Adipocyte (in vitro differentiated cells): ENCODE results near the gene WDR38.

Experiments
- DNase-seq: peaks from one replicate; pipeline ENCODE4 v3.0.0-alpha.2; 2015; ENCODE audit warnings: low read depth
- H3K27me3 ChIP-seq: replicated peaks from 2 replicates; pipeline ENCODE4 v1.7.0; 2013; ENCODE audit warnings: mild to moderate bottlenecking, low read length, moderate library complexity; ENCODE audit not compliant: control insufficient read depth, insufficient read depth
- H3K36me3 ChIP-seq: 2 replicates; pipeline ENCODE4 v1.7.0; 2013; ENCODE audit warnings: low read length, mild to moderate bottlenecking, moderate library complexity; ENCODE audit not compliant: control insufficient read depth, insufficient read depth, severe bottlenecking
- H3K4me1 ChIP-seq: 2 replicates; pipeline ENCODE4 v1.7.0; 2013; ENCODE audit warnings: mild to moderate bottlenecking, low read length, moderate library complexity; ENCODE audit not compliant: control insufficient read depth, insufficient read depth
- H3K4me3 ChIP-seq: 2 replicates; pipeline ENCODE4 v1.7.0; 2013; ENCODE audit warnings: mild to moderate bottlenecking, low read length, moderate library complexity
- H3K9ac ChIP-seq: 2 replicates; pipeline ENCODE4 v1.7.0; 2013; ENCODE audit warnings: mild to moderate bottlenecking, low read length, moderate library complexity
- H3K9me3 ChIP-seq: 2 replicates; pipeline ENCODE4 v1.7.0; 2013; ENCODE audit warnings: mild to moderate bottlenecking, low read length, moderate library complexity; ENCODE audit not compliant: control insufficient read depth

Gene WDR38

GRCh38 chr9:124860582-124861341 is 7.5 kb downstream of the WDR38 start:
- H3K4me3 ChIP-seq = peak overlapping the region; percentile 94
- H3K9me3 ChIP-seq = no peaks in the 10 kb centered on the region
- DNase-seq = no peak
- H3K4me1 ChIP-seq = peaks cover 30% of the 10 kb centered on the region
- no peaks in the 10 kb centered on the region for H3K27me3 ChIP-seq
- peak overlapping the region; percentile 99 for H3K9ac ChIP-seq
- peaks cover 46% of the 10 kb centered on the region for H3K36me3 ChIP-seq

- Histone ChIP-seq H3K9me3 (no peaks in the 10 kb centered on the region), H3K4me1 (peaks cover 30% of the 10 kb centered on the region), H3K9ac (peak within 1 kb of the TSS; percentile 99), H3K4me3 (peak within 1 kb of the TSS; percentile 94), H3K27me3 (no peaks in the 10 kb centered on the region), H3K36me3 (peaks cover 44% of the 10 kb centered on the region)
- peak; percentile 98 for DNase-seq
Measured at GRCh38 chr9:124861342-124862229, 8.3 kb downstream of the WDR38 start, which contains the start of the genes ARPC5L and RPL35. TSS of gene ARPC5L (plus strand) at chr9:124862130. CDS start at chr9:124869291, 7,161 bp downstream. TSS of gene RPL35 (minus strand) at chr9:124861957. CDS start at chr9:124861912, 45 bp downstream.

- H3K36me3 ChIP-seq = peaks cover 26% of the 10 kb centered on the region
- H3K9me3 ChIP-seq = no peaks in the 10 kb centered on the region
- no peaks in the 10 kb centered on the region for H3K27me3 ChIP-seq
- H3K9ac ChIP-seq = peak overlapping the region; percentile 34
- DNase-seq = no peak
- H3K4me1 ChIP-seq = peaks cover 40% of the 10 kb centered on the region
- H3K4me3 ChIP-seq = no peak overlapping the region
Measured at GRCh38 chr9:124863371-124863871, 10.2 kb downstream of the WDR38 start.

GRCh38 chr9:124868511-124869465 is 15.5 kb downstream of the WDR38 start:
- peaks cover 43% of the 10 kb centered on the region for H3K4me1 ChIP-seq
- DNase-seq = peak; percentile 94
- no peaks in the 10 kb centered on the region for H3K9me3 ChIP-seq
- peak overlapping the region; percentile 95 for H3K9ac ChIP-seq
- peak overlapping the region; percentile 93 for H3K4me3 ChIP-seq
- H3K36me3 ChIP-seq = peaks cover 7% of the 10 kb centered on the region
- H3K27me3 ChIP-seq = no peaks in the 10 kb centered on the region

- DNase-seq = peak; percentile 76
- Histone ChIP-seq H3K27me3 (no peaks in the 10 kb centered on the region), H3K36me3 (peaks cover 12% of the 10 kb centered on the region), H3K9ac (peak overlapping the region; percentile 95), H3K4me3 (peak overlapping the region; percentile 93), H3K4me1 (peaks cover 43% of the 10 kb centered on the region), H3K9me3 (no peaks in the 10 kb centered on the region)
Measured at GRCh38 chr9:124869466-124869985, 16.3 kb downstream of the WDR38 start.

- H3K4me3 ChIP-seq = peak overlapping the region; percentile 93
- peaks cover 18% of the 10 kb centered on the region for H3K36me3 ChIP-seq
- peak; percentile 47 for DNase-seq
- peak overlapping the region; percentile 95 for H3K9ac ChIP-seq
- peaks cover 43% of the 10 kb centered on the region for H3K4me1 ChIP-seq
- no peaks in the 10 kb centered on the region for H3K27me3 ChIP-seq
- H3K9me3 ChIP-seq = no peaks in the 10 kb centered on the region
Measured at GRCh38 chr9:124869986-124870560, 16.8 kb downstream of the WDR38 start.

- H3K4me1 ChIP-seq = peaks cover 43% of the 10 kb centered on the region
- no peaks in the 10 kb centered on the region for H3K9me3 ChIP-seq
- peak overlapping the region; percentile 93 for H3K4me3 ChIP-seq
- H3K36me3 ChIP-seq = peaks cover 24% of the 10 kb centered on the region
- H3K27me3 ChIP-seq = no peaks in the 10 kb centered on the region
- DNase-seq = no peak
- peak overlapping the region; percentile 95 for H3K9ac ChIP-seq
Measured at GRCh38 chr9:124870723-124871122, 17.5 kb downstream of the WDR38 start.

- Histone ChIP-seq H3K27me3 (no peaks in the 10 kb centered on the region), H3K4me1 (peaks cover 43% of the 10 kb centered on the region), H3K9ac (peak overlapping the region; percentile 25), H3K36me3 (peaks cover 29% of the 10 kb centered on the region), H3K4me3 (peak overlapping the region; percentile 93), H3K9me3 (no peaks in the 10 kb centered on the region)
- no peak for DNase-seq
Measured at GRCh38 chr9:124871156-124871561, 17.9 kb downstream of the WDR38 start.

GRCh38 chr9:124873664-124874063 is 20.4 kb downstream of the WDR38 start:
- no peaks in the 10 kb centered on the region for H3K9me3 ChIP-seq
- H3K4me1 ChIP-seq = peaks cover 36% of the 10 kb centered on the region
- H3K9ac ChIP-seq = no peak overlapping the region
- no peaks in the 10 kb centered on the region for H3K27me3 ChIP-seq
- H3K36me3 ChIP-seq = peaks cover 53% of the 10 kb centered on the region
- H3K4me3 ChIP-seq = no peak overlapping the region
- DNase-seq = no peak

- H3K9ac ChIP-seq = no peak overlapping the region
- no peaks in the 10 kb centered on the region for H3K27me3 ChIP-seq
- DNase-seq = no peak
- no peak overlapping the region for H3K4me3 ChIP-seq
- peaks cover 71% of the 10 kb centered on the region for H3K36me3 ChIP-seq
- H3K9me3 ChIP-seq = no peaks in the 10 kb centered on the region
- peaks cover 31% of the 10 kb centered on the region for H3K4me1 ChIP-seq
Measured at GRCh38 chr9:124875501-124875900, 22.2 kb downstream of the WDR38 start.
